HepG2 (cell line): ENCODE results near the gene RAE1. TPM values are rescaled to one million over a fixed set of nuclear protein-coding genes. Genes with fewer than 3 reads are reported as not detected.

ENCODE experiments used
- ATAC-seq: fragments of 200-7000 bp; cut with Tn5 transposase; 3 replicates; pipeline ENCODE4 v1.9.1; 2020; ENCODE audit warnings: mild to moderate bottlenecking, moderate library complexity
- BruUV-seq: library from RNA; stranded (reverse); fragments of 400-500 nt; replicated peaks from 2 replicates; lab custom pipeline; 2021; lab: Mats Ljungman, UMichigan
- CTCF ChIA-PET: fragments of 300-600 bp; formaldehyde crosslinking; extraction: SDS; loops from one replicate; lab custom pipeline; 2021; ENCODE audit warnings: low total read pairs, inconsistent platforms, low intra/inter-chr PET ratio; lab: Yijun Ruan, JAX
- POLR2A ChIA-PET: fragments of 350-600 bp; sonication (Branson Sonifier 250); formaldehyde crosslinking; loops from one replicate; lab custom pipeline; 2020; ENCODE audit warnings: antibody characterized with exemption, inconsistent platforms; lab: Yijun Ruan, JAX
- DNase-seq: peaks from one replicate; pipeline ENCODE4 v3.0.0-alpha.2; 2015; ENCODE audit warnings: low spot score
- FAIRE-seq: peaks from 3 replicates; lab custom pipeline; 2011; peaks lifted over from hg19 to GRCh38; lab: Jason Lieb, UNC
- H2AFZ ChIP-seq: one replicate; pipeline ENCODE4 v1.6.1; 2011; ENCODE audit warnings: low read length, inconsistent platforms
- H3K27ac ChIP-seq: fragments of 300-600 bp; 3 replicates; pipeline ENCODE4 v1.8.0; 2011; ENCODE audit warnings: mixed run types, mild to moderate bottlenecking, mixed read lengths, low read length, inconsistent platforms; ENCODE audit not compliant: insufficient read depth; ENCODE audit errors: extremely low read length
- H3K27me3 ChIP-seq, 2 experiments: fragments of 200-600 bp in 1 of 2; 2 replicates in 1 of 2; 3 replicates in 1 of 2; pipeline versions ENCODE4 v1.6.0 to v1.8.0; 2011; ENCODE audit warnings: low read length in 2 of 2, mild to moderate bottlenecking in 2 of 2, moderate library complexity in 2 of 2, inconsistent platforms in 1 of 2; ENCODE audit not compliant: insufficient read depth in 2 of 2, control insufficient read depth in 1 of 2
- H3K36me3 ChIP-seq, 2 experiments: fragments of 200-600 bp in 1 of 2; replicated peaks in 1 of 2; 2 replicates in 1 of 2; 3 replicates in 1 of 2; pipeline versions ENCODE4 v1.5.1 to v1.8.0; 2011; ENCODE audit warnings: low read length in 2 of 2, inconsistent platforms in 1 of 2; ENCODE audit not compliant: insufficient read depth in 2 of 2, control insufficient read depth in 1 of 2
- H3K4me1 ChIP-seq: 2 replicates; pipeline ENCODE4 v1.5.1; 2012; ENCODE audit warnings: low read length, inconsistent platforms; ENCODE audit not compliant: insufficient read depth
- H3K4me2 ChIP-seq: 2 replicates; pipeline ENCODE4 v1.6.0; 2011; ENCODE audit warnings: low read depth, low read length, inconsistent platforms
- H3K4me3 ChIP-seq, 3 experiments: fragments of 200-600 bp in 1 of 3; sonication (generic), shearing (Covaris generic) in 1 of 3; replicated peaks in 1 of 3; 2 replicates each; pipeline ENCODE4 v1.5.1; 2011 to 2016; ENCODE audit warnings: low read length in 3 of 3, inconsistent platforms in 2 of 3, low read depth in 2 of 3, mild to moderate bottlenecking in 2 of 3, control low read depth in 1 of 3, mixed read lengths in 1 of 3; ENCODE audit not compliant: insufficient read depth in 1 of 3
- H3K79me2 ChIP-seq: one replicate; pipeline ENCODE4 v1.6.1; 2011; ENCODE audit warnings: low read length, inconsistent platforms; ENCODE audit not compliant: insufficient read depth
- H3K9ac ChIP-seq: 2 replicates; pipeline ENCODE4 v1.6.0; 2011; ENCODE audit warnings: mild to moderate bottlenecking, low read depth, low read length, inconsistent platforms; ENCODE audit not compliant: insufficient read depth
- H3K9me3 ChIP-seq: 2 replicates; pipeline ENCODE4 v1.5.1; 2012; ENCODE audit warnings: mild to moderate bottlenecking, low read length
- H4K20me1 ChIP-seq: 2 replicates; pipeline ENCODE4 v1.6.0; 2011; ENCODE audit warnings: inconsistent platforms, mild to moderate bottlenecking, low read length, moderate library complexity; ENCODE audit not compliant: insufficient read depth
- HNRNPLL ChIP-seq: fragments of 200-400 bp; formaldehyde crosslinking; IDR thresholded peaks from 2 replicates; pipeline ENCODE4 v1.6.1; 2017; ENCODE audit warnings: mild to moderate bottlenecking, low read depth, low read length; ENCODE audit not compliant: poor library complexity, severe bottlenecking
- STAG1 ChIP-seq: sonication (generic); formaldehyde crosslinking; IDR thresholded peaks from 2 replicates; pipeline ENCODE4 v1.4.0; 2020; ENCODE audit warnings: missing genetic modification reagents
- ZFP36L1 ChIP-seq: sonication (generic); formaldehyde crosslinking; IDR thresholded peaks from 2 replicates; pipeline ENCODE4 v1.8.0; 2022; ENCODE audit warnings: mild to moderate bottlenecking, missing genetic modification reagents, moderate library complexity
- WGBS: methylation state at CpG from one replicate; pipeline ENCODE4 v1.1.6; 2017; ENCODE audit warnings: low lambda C conversion rate; 5-methylcytosine and 5-hydroxymethylcytosine counted together
- in situ Hi-C: cut with HindIII; loops from 2 replicates; pipeline ENCODE4 v1.10.0; 2017; ENCODE audit warnings: low pct_unique_long_range_greater_than_20kb; ENCODE audit not compliant: extremely low pct_ligation_motif_present
- intact Hi-C: fragments of 100-400 bp; cut with micrococcal nuclease; formaldehyde crosslinking; loops from one replicate; pipeline ENCODE4 v1.10.0; 2022; ENCODE audit not compliant: unreplicated experiment
- polyA plus RNA-seq, 8 experiments: library from polyadenylated mRNA; depleted of rRNA in 3 of 8; stranded (reverse) in 7 of 8; unstranded in 1 of 8; fragments of >200 nt; fragmentation: Illumina TruSeq in 4 of 8; extraction: Trizol in 4 of 8; gene quantifications; 2 replicates each; pipeline versions ENCODE4 v1.2.1 to v1.2.3, GENCODE V29; 2011 to 2016; ENCODE audit warnings: low read depth in 4 of 8, missing spikeins in 1 of 8, mixed read lengths in 1 of 8; ENCODE audit not compliant: insufficient read depth in 1 of 8
- total RNA-seq, 5 experiments: library from RNA; depleted of rRNA; stranded (reverse); fragments of >200 nt; fragmentation: Illumina TruSeq; extraction: Trizol; gene quantifications; 2 replicates each; pipeline ENCODE4 v1.2.3, GENCODE V29; 2016; ENCODE audit warnings: low read depth in 1 of 5
- TF ChIP-seq, protein P1 (sequence below): sonication (generic); formaldehyde crosslinking; IDR thresholded peaks from 2 replicates; pipeline ENCODE4 v1.5.0; 2020; ENCODE audit warnings: mild to moderate bottlenecking, missing genetic modification reagents, moderate library complexity

The RAE1 gene
- total and polyA plus RNA-seq, 2 of the 13 experiments (the other 11 are each of a cell fraction or from before 2014, with no cell fraction given): 36.1 to 72.9 TPM

DNA sequence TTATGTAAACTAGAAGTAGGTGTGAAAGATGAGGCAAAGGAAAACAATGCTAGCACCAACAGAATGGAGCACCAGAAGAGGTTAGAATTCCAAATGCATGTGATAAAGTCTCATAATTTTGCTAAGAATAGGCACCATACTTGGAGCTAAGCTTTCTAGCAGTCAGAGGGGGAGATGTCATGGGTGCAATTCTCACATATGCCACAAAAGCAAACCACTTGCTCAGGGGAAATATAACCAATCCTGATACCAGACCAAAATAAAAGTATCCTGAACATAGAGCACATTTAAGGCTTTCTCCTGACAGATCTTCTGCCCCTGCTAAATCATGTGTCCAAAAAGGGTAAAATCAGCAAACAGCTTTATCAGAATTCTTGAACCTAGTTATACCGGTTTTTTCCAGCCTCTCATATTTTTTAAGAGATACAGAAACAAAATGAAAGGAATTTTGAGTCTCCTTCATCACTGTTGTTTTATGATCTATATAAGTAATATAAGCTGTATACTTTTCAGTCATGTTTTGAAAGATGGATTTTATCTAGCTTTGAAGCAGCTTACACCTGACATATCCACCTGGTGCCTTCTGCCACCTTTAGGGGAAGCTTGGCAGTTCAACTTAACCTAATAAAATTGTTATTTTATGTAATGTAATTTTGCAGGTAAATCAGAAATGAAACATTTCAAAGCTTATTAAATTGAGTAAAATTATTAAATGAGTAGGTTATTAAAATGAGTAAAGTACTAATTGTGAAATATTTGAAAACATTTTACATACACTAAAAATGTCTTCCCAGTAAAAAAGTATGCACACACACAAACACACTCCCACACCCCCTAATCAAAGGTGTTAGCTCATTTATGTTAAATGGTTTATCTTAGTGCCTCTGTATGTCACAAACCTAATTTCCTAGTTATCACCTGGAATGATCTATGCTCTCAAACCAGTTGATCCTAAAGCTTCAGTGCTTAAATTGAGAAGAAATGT lies 18.7 kb upstream of the RAE1 start:
- TF ChIP-seq STAG1 (CRISPR knock-in tag): peak; percentile 54
- no peak for TF ChIP-seq ZFP36L1 (CRISPR knock-in tag)
- TF ChIP-seq, protein P1, sequence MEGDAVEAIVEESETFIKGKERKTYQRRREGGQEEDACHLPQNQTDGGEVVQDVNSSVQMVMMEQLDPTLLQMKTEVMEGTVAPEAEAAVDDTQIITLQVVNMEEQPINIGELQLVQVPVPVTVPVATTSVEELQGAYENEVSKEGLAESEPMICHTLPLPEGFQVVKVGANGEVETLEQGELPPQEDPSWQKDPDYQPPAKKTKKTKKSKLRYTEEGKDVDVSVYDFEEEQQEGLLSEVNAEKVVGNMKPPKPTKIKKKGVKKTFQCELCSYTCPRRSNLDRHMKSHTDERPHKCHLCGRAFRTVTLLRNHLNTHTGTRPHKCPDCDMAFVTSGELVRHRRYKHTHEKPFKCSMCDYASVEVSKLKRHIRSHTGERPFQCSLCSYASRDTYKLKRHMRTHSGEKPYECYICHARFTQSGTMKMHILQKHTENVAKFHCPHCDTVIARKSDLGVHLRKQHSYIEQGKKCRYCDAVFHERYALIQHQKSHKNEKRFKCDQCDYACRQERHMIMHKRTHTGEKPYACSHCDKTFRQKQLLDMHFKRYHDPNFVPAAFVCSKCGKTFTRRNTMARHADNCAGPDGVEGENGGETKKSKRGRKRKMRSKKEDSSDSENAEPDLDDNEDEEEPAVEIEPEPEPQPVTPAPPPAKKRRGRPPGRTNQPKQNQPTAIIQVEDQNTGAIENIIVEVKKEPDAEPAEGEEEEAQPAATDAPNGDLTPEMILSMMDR (CRISPR knock-in tag): peak; percentile 27
- TF ChIP-seq HNRNPLL: peak; percentile 11
- Histone ChIP-seq H3K4me1 (no peaks in the 10 kb centered on the region), H3K4me3 (no peak overlapping the region), H3K4me2 (no peak overlapping the region), H3K27me3 (peaks cover 4 to 11% of the 10 kb centered on the region in 2 experiments; a peak in 4 of 5 replicates), H4K20me1 (no peaks in the 10 kb centered on the region), H2AFZ (no peak overlapping the region), H3K36me3 (no peaks in the 10 kb centered on the region), H3K27ac (no peak overlapping the region), H3K79me2 (no peaks in the 10 kb centered on the region), H3K9ac (no peak overlapping the region), H3K9me3 (no peaks in the 10 kb centered on the region)
- FAIRE-seq: no peak
- in situ Hi-C loops: no loop called here
- POLR2A ChIA-PET: no interaction called here
- no peak for DNase-seq
- BruUV-seq: no TSS peak
- peak; percentile 50; the same call in 2 of the 3 replicates for ATAC-seq
- intact Hi-C loops: no loop called here
- CTCF ChIA-PET: interaction anchor here (0.9 to 1.9 kb wide), 4 partner anchors 14 to 243 kb away, joined by 3 to 8 read pairs (median 3); no protein-coding TSS in a partner anchor
- WGBS: 3% methylated on average over 1 of the region's 1 CpG
